ENCODE results near the gene SLC14A1. TPM values are rescaled to one million over a fixed set of nuclear protein-coding genes. Genes with fewer than 3 reads are reported as not detected.

Gene SLC14A1
- polyA plus RNA-seq, 1 experiment: 80.5 TPM

GRCh38 chr18:45775743-45776142, 51.8 kb downstream of the SLC14A1 start:
- peak overlapping the region; percentile 43 for H3K27ac ChIP-seq (ENCODE audit: low read depth, low read length)
- no peaks in the 10 kb centered on the region for H3K27me3 ChIP-seq (ENCODE audit: control insufficient read depth, insufficient read depth, low read length)
- no peak for TF ChIP-seq CTCF (IDR thresholded peaks at IDR 0.05; ENCODE audit: low read depth, low read length)
- POLR2A ChIA-PET: interaction anchor here (1.6 kb wide), 1 partner anchor 27 kb away, joined by 6 read pairs; no protein-coding TSS in a partner anchor
- CTCF ChIA-PET: interaction anchor here (0.9 to 1.7 kb wide), 2 partner anchors 53 to 104 kb away, joined by 4 to 13 read pairs; no protein-coding TSS in a partner anchor
- peak overlapping the region; percentile 51 for H3K4me3 ChIP-seq (ENCODE audit: low read depth, low read length)
- H3K9me3 ChIP-seq (ENCODE audit: control insufficient read depth, insufficient read depth, low read length): peaks cover 3% of the 10 kb centered on the region
- no peak for DNase-seq (ENCODE audit: low read depth, low spot score)

- H3K27ac ChIP-seq (ENCODE audit: low read depth, low read length): peak overlapping the region; percentile 66
Measured at GRCh38 chr18:45777393-45777792, 53.4 kb downstream of the SLC14A1 start.

GRCh38 chr18:45780568-45780967, 56.6 kb downstream of the SLC14A1 start:
- CTCF ChIA-PET: no interaction called here
- no peaks in the 10 kb centered on the region for H3K27me3 ChIP-seq (ENCODE audit: control insufficient read depth, insufficient read depth, low read length)
- POLR2A ChIA-PET: no interaction called here
- no peak overlapping the region for H3K4me3 ChIP-seq (ENCODE audit: low read depth, low read length)
- DNase-seq (ENCODE audit: low read depth, low spot score): no peak
- no peak for TF ChIP-seq CTCF (IDR thresholded peaks at IDR 0.05; ENCODE audit: low read depth, low read length)
- peaks cover under 1% of the 10 kb centered on the region for H3K9me3 ChIP-seq (ENCODE audit: control insufficient read depth, insufficient read depth, low read length)
- no peak overlapping the region for H3K27ac ChIP-seq (ENCODE audit: low read depth, low read length)

More at GRCh38 chr18:45777393-45777792, 53.4 kb downstream of the SLC14A1 start:
- no peak overlapping the region for H3K4me3 ChIP-seq (ENCODE audit: low read depth, low read length)
- H3K27me3 ChIP-seq (ENCODE audit: control insufficient read depth, insufficient read depth, low read length): no peaks in the 10 kb centered on the region
- ChIA-PET POLR2A (interaction anchor here (0.7 kb wide), 1 partner anchor 66 kb away, joined by 3 read pairs; no protein-coding TSS in a partner anchor), CTCF (interaction anchor here (1.3 kb wide), 1 partner anchor 55 kb away, joined by 3 read pairs; no protein-coding TSS in a partner anchor)
- peak; percentile 79 for DNase-seq (ENCODE audit: low read depth, low spot score)
- no peak for TF ChIP-seq CTCF (IDR thresholded peaks at IDR 0.05; ENCODE audit: low read depth, low read length)
- peaks cover 3% of the 10 kb centered on the region for H3K9me3 ChIP-seq (ENCODE audit: control insufficient read depth, insufficient read depth, low read length)

- no peak for TF ChIP-seq CTCF (IDR thresholded peaks at IDR 0.05; ENCODE audit: low read depth, low read length)
- H3K27ac ChIP-seq (ENCODE audit: low read depth, low read length): peak overlapping the region; percentile 90
- no peaks in the 10 kb centered on the region; the same call in none of the 2 replicates for H3K9me3 ChIP-seq (ENCODE audit: control insufficient read depth, insufficient read depth, low read length)
- no peak overlapping the region for H3K4me3 ChIP-seq (ENCODE audit: low read depth, low read length)
- ChIA-PET POLR2A (no interaction called here), CTCF (no interaction called here)
- no peak for DNase-seq (ENCODE audit: low read depth, low spot score)
- H3K27me3 ChIP-seq (ENCODE audit: control insufficient read depth, insufficient read depth, low read length): no peaks in the 10 kb centered on the region
Measured at GRCh38 chr18:45782662-45783061, 58.7 kb downstream of the SLC14A1 start.

- H3K4me3 ChIP-seq (ENCODE audit: low read depth, low read length): no peak overlapping the region
- peak overlapping the region; percentile 90 for H3K27ac ChIP-seq (ENCODE audit: low read depth, low read length)
- TF ChIP-seq CTCF (IDR thresholded peaks at IDR 0.05; ENCODE audit: low read depth, low read length): no peak
- CTCF ChIA-PET: no interaction called here
- no peak for DNase-seq (ENCODE audit: low read depth, low spot score)
- H3K27me3 ChIP-seq (ENCODE audit: control insufficient read depth, insufficient read depth, low read length): no peaks in the 10 kb centered on the region
- H3K9me3 ChIP-seq (ENCODE audit: control insufficient read depth, insufficient read depth, low read length): no peaks in the 10 kb centered on the region; the same call in none of the 2 replicates
- POLR2A ChIA-PET: interaction anchor here (0.7 kb wide), 1 partner anchor 19 kb away, joined by 3 read pairs; no protein-coding TSS in a partner anchor
Measured at GRCh38 chr18:45783097-45784075, 59.4 kb downstream of the SLC14A1 start.
